NCI-H1417 (cell line): ENCODE results near the gene LIN7A.
"Not testable (repeated sequence)": the region's sequence is repeated elsewhere in the genome, so short reads cannot be mapped to it uniquely, and the experiment has no call there.

ENCODE experiments used
- DNase-seq, 3 experiments: peaks; one replicate each; lab custom pipeline; 2025; lab: John Stamatoyannopoulos, UW

LIN7A gene

GRCh38 chr12:80810874-80811273 lies 126.9 kb downstream of the LIN7A start:
- no peak for DNase-seq

- DNase-seq: no peak
Measured at GRCh38 chr12:80807640-80808288, 130.0 kb downstream of the LIN7A start.

GRCh38 chr12:80805106-80805505 lies 132.6 kb downstream of the LIN7A start:
- DNase-seq: no peak

- DNase-seq: no peak
Measured at GRCh38 chr12:80802652-80803400, 134.9 kb downstream of the LIN7A start.

GRCh38 chr12:80798281-80798680 lies 139.5 kb downstream of the LIN7A start:
- DNase-seq: peak; percentile 12 to 88 (median 40)

- no peak for DNase-seq
Measured at GRCh38 chr12:80794551-80794950, 143.2 kb downstream of the LIN7A start.

- no peak for DNase-seq
Measured at GRCh38 chr12:80792861-80793260, 144.9 kb downstream of the LIN7A start.

GRCh38 chr12:80791863-80792262 lies 145.9 kb downstream of the LIN7A start:
- DNase-seq: no peak

GRCh38 chr12:80788407-80788806 lies 149.3 kb downstream of the LIN7A start:
- not testable (repeated sequence) for DNase-seq

- DNase-seq: not testable (repeated sequence)
Measured at GRCh38 chr12:80782963-80783470, 154.7 kb downstream of the LIN7A start.

GRCh38 chr12:80781313-80781712 lies 156.4 kb downstream of the LIN7A start:
- no peak for DNase-seq

GRCh38 chr12:80780746-80781145 lies 157.0 kb downstream of the LIN7A start:
- DNase-seq: no peak

- peak; percentile 78 to 96 (median 85) for DNase-seq
Measured at GRCh38 chr12:80778005-80778541, 159.7 kb downstream of the LIN7A start.

- DNase-seq: no peak
Measured at GRCh38 chr12:80777587-80777986, 160.1 kb downstream of the LIN7A start.

GRCh38 chr12:80776706-80777105 lies 161.0 kb downstream of the LIN7A start:
- DNase-seq: no peak

GRCh38 chr12:80770958-80771357 lies 166.8 kb downstream of the LIN7A start:
- no peak for DNase-seq

GRCh38 chr12:80769553-80770140 lies 168.1 kb downstream of the LIN7A start:
- DNase-seq: no peak

- no peak for DNase-seq
Measured at GRCh38 chr12:80766897-80767296, 170.8 kb downstream of the LIN7A start.

GRCh38 chr12:80766210-80766609 lies 171.5 kb downstream of the LIN7A start:
- no peak for DNase-seq

- peak; percentile 45 to 90 (median 71) for DNase-seq
Measured at GRCh38 chr12:80763874-80764273, 173.9 kb downstream of the LIN7A start.

- no peak for DNase-seq
Measured at GRCh38 chr12:80761838-80762237, 175.9 kb downstream of the LIN7A start.

- DNase-seq: no peak
Measured at GRCh38 chr12:80756875-80757274, 180.9 kb downstream of the LIN7A start.

GRCh38 chr12:80754274-80754673 lies 183.5 kb downstream of the LIN7A start:
- no peak for DNase-seq
